GM19238 (cell line): ENCODE data around the gene IQSEC1.
A peak's percentile ranks its signal among the peaks of the same experiment; 100 is the strongest.

Experiments
- DNase-seq: peaks from one replicate; pipeline ENCODE4 v3.0.0; 2011; ENCODE audit warnings: low spot score; ENCODE audit not compliant: insufficient read length

The IQSEC1 gene

GRCh38 chr3:13030684-13031083 lies 42.5 kb downstream of the IQSEC1 start:
- no peak for DNase-seq

GRCh38 chr3:13028010-13028821 lies 45.0 kb downstream of the IQSEC1 start:
- no peak for DNase-seq

- no peak for DNase-seq
Observed at GRCh38 chr3:13027154-13027553, 46.1 kb downstream of the IQSEC1 start.

- DNase-seq: no peak
Observed at GRCh38 chr3:13026534-13026933, 46.7 kb downstream of the IQSEC1 start.

- no peak for DNase-seq
Observed at GRCh38 chr3:13025778-13026518, 47.3 kb downstream of the IQSEC1 start.

GRCh38 chr3:13025090-13025489 lies 48.1 kb downstream of the IQSEC1 start:
- DNase-seq: no peak

- DNase-seq: no peak
Observed at GRCh38 chr3:13024765-13025065, 48.5 kb downstream of the IQSEC1 start.

GRCh38 chr3:13023971-13024764 lies 49.1 kb downstream of the IQSEC1 start:
- DNase-seq: no peak

GRCh38 chr3:13023235-13023970 lies 49.8 kb downstream of the IQSEC1 start:
- DNase-seq: no peak

- peak; percentile 70 for DNase-seq
Observed at GRCh38 chr3:13022348-13023234, 50.6 kb downstream of the IQSEC1 start.

GRCh38 chr3:13021141-13022114 lies 51.8 kb downstream of the IQSEC1 start:
- DNase-seq: no peak

- DNase-seq: no peak
Observed at GRCh38 chr3:13020159-13020750, 53.0 kb downstream of the IQSEC1 start.

GRCh38 chr3:13019243-13020095 lies 53.8 kb downstream of the IQSEC1 start:
- no peak for DNase-seq

GRCh38 chr3:13018561-13019242 lies 54.5 kb downstream of the IQSEC1 start:
- no peak for DNase-seq

- no peak for DNase-seq
Observed at GRCh38 chr3:13018043-13018451, 55.2 kb downstream of the IQSEC1 start.

- no peak for DNase-seq
Observed at GRCh38 chr3:13017361-13018042, 55.7 kb downstream of the IQSEC1 start.
